Measurements from ENCODE around the gene PPP6R3. TPM values are rescaled to one million over a fixed set of nuclear protein-coding genes. Genes with fewer than 3 reads are reported as not detected.

The PPP6R3 gene
- total RNA-seq, 1 experiment from 2014 or later: 138 TPM

GRCh38 chr11:68518191-68518590 lies 57.6 kb downstream of the PPP6R3 start:
- Mint-ChIP-seq H3K27me3 (ENCODE audit: low read depth) (no peaks in the 10 kb centered on the region; the same call in 1 of the 2 replicates), H3K4me1 (peaks cover 25 to 26% of the 10 kb centered on the region in 2 experiments), H3K9me3 (no peaks in the 10 kb centered on the region), H3K36me3 (ENCODE audit: insufficient read depth in 1 of 3, low read depth in 3 of 3) (peaks cover 24 to 80% (median 72%) of the 10 kb centered on the region in 3 experiments; a peak in 6 of 7 replicates), H3K27ac (no peak overlapping the region), H3K4me3 (no peak overlapping the region)
- no peak overlapping the region for H3K4ac ChIP-seq (ENCODE audit: low read depth, low read length)
- H3K18ac ChIP-seq (ENCODE audit: insufficient read length, low read depth, low read length): no peak overlapping the region
- no CpG with 5 or more reads among the region's 1 CpG for WGBS (ENCODE audit: extremely low coverage, insufficient read length, low lambda C conversion rate)
- no peak overlapping the region for H2BK120ac ChIP-seq (ENCODE audit: low read depth, low read length, poor library complexity, severe bottlenecking)
- no peak overlapping the region for H2BK5ac ChIP-seq (ENCODE audit: insufficient read length, low read length)
- H4K5ac ChIP-seq (ENCODE audit: insufficient read length, low read depth, low read length): no peak overlapping the region
- H2BK15ac ChIP-seq (ENCODE audit: low read depth, low read length): no peak overlapping the region
- H3K56ac ChIP-seq (ENCODE audit: insufficient read length, low read depth, low read length): no peak overlapping the region
- no peak overlapping the region for H3K23ac ChIP-seq (ENCODE audit: insufficient read length, low read depth, low read length)
- no peak overlapping the region for H3K27ac ChIP-seq (ENCODE audit: insufficient read length, low read depth, low read length)
- H4K20me1 ChIP-seq (ENCODE audit: control insufficient read depth, insufficient read depth, insufficient read length): no peaks in the 10 kb centered on the region
- no peak overlapping the region for H2BK12ac ChIP-seq (ENCODE audit: insufficient read length, low read depth, low read length)
- no peak overlapping the region for H3K9ac ChIP-seq (ENCODE audit: extremely low read depth, insufficient read length, low read length)
- TF ChIP-seq, protein P1, sequence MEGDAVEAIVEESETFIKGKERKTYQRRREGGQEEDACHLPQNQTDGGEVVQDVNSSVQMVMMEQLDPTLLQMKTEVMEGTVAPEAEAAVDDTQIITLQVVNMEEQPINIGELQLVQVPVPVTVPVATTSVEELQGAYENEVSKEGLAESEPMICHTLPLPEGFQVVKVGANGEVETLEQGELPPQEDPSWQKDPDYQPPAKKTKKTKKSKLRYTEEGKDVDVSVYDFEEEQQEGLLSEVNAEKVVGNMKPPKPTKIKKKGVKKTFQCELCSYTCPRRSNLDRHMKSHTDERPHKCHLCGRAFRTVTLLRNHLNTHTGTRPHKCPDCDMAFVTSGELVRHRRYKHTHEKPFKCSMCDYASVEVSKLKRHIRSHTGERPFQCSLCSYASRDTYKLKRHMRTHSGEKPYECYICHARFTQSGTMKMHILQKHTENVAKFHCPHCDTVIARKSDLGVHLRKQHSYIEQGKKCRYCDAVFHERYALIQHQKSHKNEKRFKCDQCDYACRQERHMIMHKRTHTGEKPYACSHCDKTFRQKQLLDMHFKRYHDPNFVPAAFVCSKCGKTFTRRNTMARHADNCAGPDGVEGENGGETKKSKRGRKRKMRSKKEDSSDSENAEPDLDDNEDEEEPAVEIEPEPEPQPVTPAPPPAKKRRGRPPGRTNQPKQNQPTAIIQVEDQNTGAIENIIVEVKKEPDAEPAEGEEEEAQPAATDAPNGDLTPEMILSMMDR (conservative IDR thresholded peaks at IDR 0.05): no peak
- peaks cover 24% of the 10 kb centered on the region for H3K79me1 ChIP-seq (ENCODE audit: insufficient read depth, low read depth, low read length, poor library complexity, severe bottlenecking)
- no peak overlapping the region for H4K91ac ChIP-seq (ENCODE audit: insufficient read length, low read depth, low read length)
- no peak overlapping the region for H4K8ac ChIP-seq (replicated peaks; ENCODE audit: insufficient read length, low read depth, low read length)
- no peak overlapping the region for H2BK20ac ChIP-seq (ENCODE audit: low read depth, low read length, poor library complexity, severe bottlenecking)
- DNase-seq: no peak
- H3K4me1 ChIP-seq (ENCODE audit: insufficient read depth, low read length): 0 out of 2 replicates have a peak, but pooled peaks cover 2% of the 10 kb centered on the region
- no peak overlapping the region for H3K4me2 ChIP-seq (ENCODE audit: insufficient read depth, insufficient read length, low read length)
- no peak overlapping the region for H2AK5ac ChIP-seq (ENCODE audit: insufficient read length, low read length)
- H3T11ph ChIP-seq (ENCODE audit: low read length): no peak overlapping the region
- H2AFZ ChIP-seq (ENCODE audit: low read length): no peak overlapping the region
- no peak overlapping the region for H3K14ac ChIP-seq (ENCODE audit: insufficient read depth, low read length)
- no peaks in the 10 kb centered on the region for H3K9me3 ChIP-seq (ENCODE audit: control insufficient read depth, low read depth, low read length)
- no peaks in the 10 kb centered on the region for H3K27me3 ChIP-seq (ENCODE audit: insufficient read depth, low read length)
- H3K23me2 ChIP-seq (ENCODE audit: insufficient read length, low read depth, low read length, poor library complexity, severe bottlenecking): no peaks in the 10 kb centered on the region
- H3K79me2 ChIP-seq (ENCODE audit: insufficient read depth, low read length): peaks cover 11% of the 10 kb centered on the region; the same call in 1 of the 2 replicates

Data from H9 (cell line).